IMR-90 (cell line): Measurements from ENCODE around the gene NPNT. TPM values are rescaled to one million over a fixed set of nuclear protein-coding genes. Genes with fewer than 3 reads are reported as not detected.

Experiments used
- ATAC-seq: fragments of 200-7000 bp; cut with Tn5 transposase; 2 replicates; pipeline ENCODE4 v1.9.1; 2020; ENCODE audit warnings: low read depth, mild to moderate bottlenecking, moderate library complexity
- BruUV-seq: library from RNA; stranded (reverse); fragments of 400-500 nt; replicated peaks from 2 replicates; lab custom pipeline; 2021; lab: Mats Ljungman, UMichigan
- CTCF ChIA-PET: fragments of 300-600 bp; formaldehyde crosslinking; extraction: SDS; loops from one replicate; lab custom pipeline; 2021; ENCODE audit warnings: antibody characterized with exemption; lab: Yijun Ruan, JAX
- POLR2A ChIA-PET: fragments of 300-600 bp; sonication (Branson Sonifier 250); formaldehyde crosslinking; loops from one replicate; lab custom pipeline; 2022; ENCODE audit warnings: antibody characterized with exemption; ENCODE audit not compliant: unreplicated experiment; lab: Charles Lee
- DNase-seq: peaks from one replicate; pipeline ENCODE4 v3.0.0; 2013
- H2AFZ ChIP-seq: replicated peaks from 2 replicates; pipeline ENCODE3; 2013; ENCODE audit warnings: low read length, mild to moderate bottlenecking; ENCODE audit not compliant: poor library complexity
- H2AK5ac ChIP-seq: 2 replicates; pipeline ENCODE4 v1.6.1; 2013; ENCODE audit warnings: low read depth, low read length, inconsistent platforms
- H2AK9ac ChIP-seq: replicated peaks from 2 replicates; pipeline ENCODE3; 2013; ENCODE audit warnings: mild to moderate bottlenecking, low read depth, low read length, moderate library complexity; ENCODE audit not compliant: poor library complexity
- H2BK120ac ChIP-seq: 2 replicates; pipeline ENCODE4 v1.6.1; 2013; ENCODE audit warnings: low read depth, low read length, inconsistent platforms
- H2BK15ac ChIP-seq: 3 replicates; pipeline ENCODE4 v1.6.1; 2013; ENCODE audit warnings: low read depth, low read length, inconsistent platforms
- H2BK20ac ChIP-seq: 2 replicates; pipeline ENCODE4 v1.6.1; 2013; ENCODE audit warnings: low read depth, mild to moderate bottlenecking, inconsistent platforms, low read length, moderate library complexity
- H2BK5ac ChIP-seq: 2 replicates; pipeline ENCODE4 v1.6.1; 2013; ENCODE audit warnings: mild to moderate bottlenecking, low read depth, low read length, inconsistent platforms; ENCODE audit not compliant: poor library complexity, severe bottlenecking
- H3K14ac ChIP-seq: replicated peaks from 2 replicates; pipeline ENCODE4 v1.6.1; 2013; ENCODE audit warnings: low read depth, low read length, inconsistent platforms
- H3K18ac ChIP-seq: 2 replicates; pipeline ENCODE4 v1.6.1; 2013; ENCODE audit warnings: low read depth, low read length, control low read depth
- H3K23ac ChIP-seq: 2 replicates; pipeline ENCODE4 v1.6.1; 2013; ENCODE audit warnings: low read depth, low read length, inconsistent platforms
- H3K27ac ChIP-seq: 2 replicates; pipeline ENCODE4 v1.5.1; 2013; ENCODE audit warnings: mild to moderate bottlenecking, control low read depth, low read length; ENCODE audit not compliant: insufficient read depth
- H3K27me3 ChIP-seq: 2 replicates; pipeline ENCODE4 v1.6.1; 2013; ENCODE audit warnings: low read length; ENCODE audit not compliant: control insufficient read depth, insufficient read depth
- H3K36me3 ChIP-seq: 2 replicates; pipeline ENCODE4 v1.6.1; 2013; ENCODE audit warnings: low read length, mixed read lengths; ENCODE audit not compliant: control insufficient read depth, insufficient read depth
- H3K4ac ChIP-seq: 2 replicates; pipeline ENCODE4 v1.6.1; 2013; ENCODE audit warnings: low read depth, low read length, inconsistent platforms
- H3K4me1 ChIP-seq: 2 replicates; pipeline ENCODE4 v1.6.1; 2013; ENCODE audit warnings: low read length, mixed read lengths; ENCODE audit not compliant: control insufficient read depth, insufficient read depth
- H3K4me2 ChIP-seq: 2 replicates; pipeline ENCODE4 v1.6.1; 2013; ENCODE audit warnings: low read depth, mild to moderate bottlenecking, control low read depth, low read length, moderate library complexity
- H3K4me3 ChIP-seq: 2 replicates; pipeline ENCODE4 v1.5.1; 2013; ENCODE audit warnings: low read depth, mild to moderate bottlenecking, control low read depth, low read length, moderate library complexity; ENCODE audit not compliant: insufficient read depth
- H3K56ac ChIP-seq: 2 replicates; pipeline ENCODE4 v1.6.1; 2013; ENCODE audit warnings: low read length, inconsistent platforms; ENCODE audit not compliant: insufficient read depth; ENCODE audit errors: extremely low read depth
- H3K79me1 ChIP-seq, 2 experiments: 2 replicates each; pipeline ENCODE4 v1.6.1; 2013; ENCODE audit warnings: low read length in 2 of 2, inconsistent platforms in 1 of 2, low read depth in 1 of 2
- H3K9ac ChIP-seq: 2 replicates; pipeline ENCODE4 v1.6.1; 2013; ENCODE audit warnings: low read depth, low read length, control low read depth
- H3K9me1 ChIP-seq: 2 replicates; pipeline ENCODE4 v1.6.1; 2013; ENCODE audit warnings: low read length, inconsistent platforms; ENCODE audit not compliant: insufficient read depth
- H3K9me3 ChIP-seq: 2 replicates; pipeline ENCODE4 v1.6.1; 2013; ENCODE audit warnings: low read length; ENCODE audit not compliant: control insufficient read depth, insufficient read depth
- H4K20me1 ChIP-seq: 2 replicates; pipeline ENCODE4 v1.6.1; 2013; ENCODE audit warnings: low read length, inconsistent platforms; ENCODE audit not compliant: insufficient read depth
- H4K5ac ChIP-seq: 2 replicates; pipeline ENCODE4 v1.6.1; 2013; ENCODE audit warnings: mild to moderate bottlenecking, low read depth, low read length, control low read depth
- H4K8ac ChIP-seq, 2 experiments: 2 replicates each; pipeline ENCODE4 v1.6.1; 2013; ENCODE audit warnings: low read depth in 2 of 2, low read length in 2 of 2, control low read depth in 1 of 2, inconsistent platforms in 1 of 2
- H4K91ac ChIP-seq: 2 replicates; pipeline ENCODE4 v1.6.1; 2013; ENCODE audit warnings: low read depth, low read length, inconsistent platforms; ENCODE audit not compliant: insufficient read depth
- CEBPB ChIP-seq: IDR thresholded peaks from 2 replicates; pipeline ENCODE4 v1.6.1; 2012; ENCODE audit warnings: low read depth, low read length, improper control_type of control experiment
- MAFK ChIP-seq: IDR thresholded peaks from 2 replicates; pipeline ENCODE4 v1.6.1; 2012; ENCODE audit warnings: low read depth, low read length, improper control_type of control experiment
- WGBS, 2 experiments: methylation state at CpG; one replicate each; pipeline versions ENCODE4 v1.1.5 to v1.1.7; 2013; ENCODE audit warnings: missing lambda C conversion rate in 2 of 2; ENCODE audit not compliant: insufficient read length in 1 of 2; ENCODE audit errors: extremely low coverage in 2 of 2; 5-methylcytosine and 5-hydroxymethylcytosine counted together
- dilution Hi-C: fragments of 300-500 bp; cut with HindIII; formaldehyde crosslinking; loops from one replicate; pipeline ENCODE4 v1.14.3; 2018; ENCODE audit warnings: low sequenced_read_pairs; ENCODE audit not compliant: unreplicated experiment
- in situ Hi-C: fragments of 300-500 bp; cut with MboI; formaldehyde crosslinking; loops from 3 replicates; pipeline ENCODE4 v1.14.3; 2019; ENCODE audit warnings: low sequenced_read_pairs, inconsistent platforms, mixed read lengths
- intact Hi-C: fragments of 100-400 bp; cut with micrococcal nuclease; formaldehyde crosslinking; loops from 2 replicates; pipeline ENCODE4 v1.10.0; 2022
- polyA plus RNA-seq, 3 experiments: library from polyadenylated mRNA; depleted of rRNA; stranded (reverse); fragments of >200 nt; gene quantifications; 2 replicates each; pipeline ENCODE4 v1.2.3, GENCODE V29; 2012; ENCODE audit warnings: low replicate concordance in 1 of 3
- total RNA-seq: library from RNA; depleted of rRNA; stranded (reverse); fragments of >200 nt; gene quantifications from 2 replicates; pipeline ENCODE4 v1.2.3, GENCODE V29; 2012
- TF ChIP-seq, protein P1 (sequence below): fragments of 150-350 bp; IDR thresholded peaks from 2 replicates; pipeline ENCODE4 v1.6.1; 2016; ENCODE audit warnings: low read depth, mild to moderate bottlenecking, low read length, moderate library complexity, borderline replicate concordance

NPNT gene
- total and polyA plus RNA-seq, 2 of the 4 experiments (the other 2 are of a cell fraction) = not detected

DNA sequence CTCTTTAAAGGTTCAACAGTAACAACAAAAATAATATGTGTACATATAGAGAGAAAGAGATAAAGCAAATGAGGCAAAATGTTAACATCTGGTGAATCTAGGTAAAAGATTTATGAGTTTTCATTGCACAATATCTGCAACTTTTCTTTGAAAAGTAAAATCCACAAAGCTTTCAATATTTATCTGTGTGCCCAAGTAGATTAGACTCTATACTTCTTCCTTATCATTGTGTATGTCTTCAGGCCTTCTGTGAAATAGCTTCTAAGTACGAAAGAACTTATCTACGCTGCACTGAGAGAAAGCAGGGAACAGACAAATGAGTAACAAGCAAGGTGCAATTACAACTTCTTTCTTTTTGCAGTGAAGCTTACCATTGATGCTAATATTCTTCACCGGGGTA is 81.6 kb downstream of the NPNT start:
- H4K5ac ChIP-seq = no peak overlapping the region
- peaks cover 3% of the 10 kb centered on the region; the same call in 1 of the 2 replicates for H3K27me3 ChIP-seq
- no peak for ATAC-seq
- no peak overlapping the region for H2BK20ac ChIP-seq
- H3K56ac ChIP-seq = no peak overlapping the region
- no peaks in the 10 kb centered on the region for H3K36me3 ChIP-seq
- CTCF ChIA-PET = no interaction called here
- H3K79me1 ChIP-seq = no peaks in the 10 kb centered on the region
- in situ Hi-C loops (no loop called here), intact Hi-C loops (no loop called here), dilution Hi-C loops (no loop called here)
- H2AK5ac ChIP-seq = no peak overlapping the region
- H3K4me3 ChIP-seq = no peak overlapping the region
- no peak overlapping the region for H3K4me2 ChIP-seq
- H2AK9ac ChIP-seq = no peak overlapping the region
- no peak overlapping the region for H3K4ac ChIP-seq
- no peak overlapping the region for H2BK120ac ChIP-seq
- H3K9me3 ChIP-seq = no peaks in the 10 kb centered on the region
- no peaks in the 10 kb centered on the region for H3K4me1 ChIP-seq
- H3K18ac ChIP-seq = no peak overlapping the region
- H3K14ac ChIP-seq = no peak overlapping the region
- H2AFZ ChIP-seq = no peak overlapping the region
- no peaks in the 10 kb centered on the region for H3K9me1 ChIP-seq
- H2BK5ac ChIP-seq = no peak overlapping the region
- H3K27ac ChIP-seq = no peak overlapping the region
- H3K9ac ChIP-seq = no peak overlapping the region
- no peak overlapping the region for H4K8ac ChIP-seq
- H3K23ac ChIP-seq = no peak overlapping the region
- H4K20me1 ChIP-seq = no peaks in the 10 kb centered on the region
- POLR2A ChIA-PET = no interaction called here
- H4K91ac ChIP-seq = no peak overlapping the region
- WGBS, 2 experiments = no CpG with 5 or more reads among the region's 3 CpGs
- BruUV-seq = no TSS peak
- no peak overlapping the region for H2BK15ac ChIP-seq
- TF ChIP-seq MAFK (no peak), CEBPB (no peak)
- TF ChIP-seq, protein P1, sequence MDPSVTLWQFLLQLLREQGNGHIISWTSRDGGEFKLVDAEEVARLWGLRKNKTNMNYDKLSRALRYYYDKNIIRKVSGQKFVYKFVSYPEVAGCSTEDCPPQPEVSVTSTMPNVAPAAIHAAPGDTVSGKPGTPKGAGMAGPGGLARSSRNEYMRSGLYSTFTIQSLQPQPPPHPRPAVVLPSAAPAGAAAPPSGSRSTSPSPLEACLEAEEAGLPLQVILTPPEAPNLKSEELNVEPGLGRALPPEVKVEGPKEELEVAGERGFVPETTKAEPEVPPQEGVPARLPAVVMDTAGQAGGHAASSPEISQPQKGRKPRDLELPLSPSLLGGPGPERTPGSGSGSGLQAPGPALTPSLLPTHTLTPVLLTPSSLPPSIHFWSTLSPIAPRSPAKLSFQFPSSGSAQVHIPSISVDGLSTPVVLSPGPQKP = no peak
- DNase-seq = no peak
